ENCODE data around the gene ANXA5. TPM values are rescaled to one million over a fixed set of nuclear protein-coding genes. Genes with fewer than 3 reads are reported as not detected.

The ANXA5 gene
- total RNA-seq, 4 donors from 2014 or later, result 255 to 353 (median 316) TPM

DNA sequence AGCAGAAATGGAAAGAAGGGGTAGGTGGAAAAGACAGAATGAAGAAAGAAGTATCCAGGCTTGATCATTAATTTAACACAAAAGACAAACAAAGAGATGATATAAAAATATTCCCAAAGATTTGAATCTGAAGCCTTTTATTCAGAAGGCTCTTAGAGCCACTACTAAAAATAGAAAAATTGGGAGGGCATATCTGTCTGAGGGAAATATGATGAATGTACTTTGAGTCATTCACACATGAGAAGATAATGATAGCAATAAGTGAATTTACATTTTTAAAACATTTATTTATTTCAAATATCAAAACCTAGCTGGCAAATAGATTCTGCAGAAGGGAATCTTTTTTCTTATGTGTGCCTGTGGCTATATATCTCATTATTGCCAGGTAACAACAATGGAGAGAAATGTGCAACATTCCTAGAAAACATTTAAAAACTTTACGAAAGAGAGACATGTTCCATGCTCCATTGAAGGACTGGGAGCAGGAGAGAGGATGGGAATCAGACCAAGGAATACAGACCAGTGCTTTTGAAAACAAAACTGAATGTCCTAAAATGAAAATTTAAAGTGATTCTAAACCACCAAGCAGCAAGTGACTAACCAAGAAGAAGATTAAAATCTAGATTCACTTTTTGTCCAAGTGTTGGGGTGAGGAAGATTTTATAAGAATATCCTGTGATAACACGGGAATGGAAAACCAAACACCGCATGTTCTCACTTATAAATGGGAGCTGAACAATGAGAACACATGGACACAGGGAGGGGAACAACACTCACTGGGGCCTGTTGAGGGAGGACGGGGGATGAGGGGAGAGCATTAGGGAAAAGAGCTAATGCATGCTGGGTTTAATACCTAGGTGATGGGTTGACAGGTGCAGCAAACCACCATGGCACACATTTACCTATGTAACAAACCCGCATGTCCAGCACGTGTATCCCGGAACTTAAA, 41.2 kb downstream of the ANXA5 start:
- Histone ChIP-seq H3K4me1 (no peaks in the 10 kb centered on the region), H3K27ac (no peak overlapping the region), H3K4me3 (no peak overlapping the region), H3K9me3 (no peaks in the 10 kb centered on the region), H3K36me3 (no peaks in the 10 kb centered on the region), H3K27me3 (no peaks in the 10 kb centered on the region)
- DNase-seq, result no peak
- intact Hi-C loops (cut with DNase I; ENCODE audit: low total_unique reads), result no loop called here
- TF ChIP-seq CTCF (IDR thresholded peaks at IDR 0.05) (no peak), POLR2A (IDR thresholded peaks at IDR 0.05) (no peak)

DNA sequence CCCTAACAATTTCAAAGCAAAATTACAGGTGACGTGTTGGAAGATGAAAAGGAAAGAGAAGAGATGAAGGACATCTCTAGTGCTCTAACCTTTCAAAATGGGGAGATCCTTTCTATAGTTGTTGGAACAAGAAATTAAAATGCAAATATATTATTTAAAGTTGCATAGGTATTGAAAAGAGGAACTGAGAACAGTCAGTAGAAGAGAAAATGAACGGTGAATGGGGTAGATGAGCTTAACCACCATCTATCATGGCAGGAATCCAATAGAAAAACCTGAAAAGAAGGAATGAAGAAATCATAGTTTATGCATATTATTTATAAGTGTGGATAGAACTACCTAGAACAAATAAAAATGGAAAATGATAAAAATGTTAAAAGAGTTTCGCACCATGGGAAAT, 42.0 kb downstream of the ANXA5 start:
- Histone ChIP-seq H3K4me1 (no peaks in the 10 kb centered on the region), H3K36me3 (no peaks in the 10 kb centered on the region), H3K27ac (no peak overlapping the region), H3K9me3 (no peaks in the 10 kb centered on the region), H3K4me3 (no peak overlapping the region), H3K27me3 (no peaks in the 10 kb centered on the region)
- TF ChIP-seq POLR2A (IDR thresholded peaks at IDR 0.05) (no peak), CTCF (IDR thresholded peaks at IDR 0.05) (no peak)
- DNase-seq, result no peak
- intact Hi-C loops (cut with DNase I; ENCODE audit: low total_unique reads), result no loop called here

DNA sequence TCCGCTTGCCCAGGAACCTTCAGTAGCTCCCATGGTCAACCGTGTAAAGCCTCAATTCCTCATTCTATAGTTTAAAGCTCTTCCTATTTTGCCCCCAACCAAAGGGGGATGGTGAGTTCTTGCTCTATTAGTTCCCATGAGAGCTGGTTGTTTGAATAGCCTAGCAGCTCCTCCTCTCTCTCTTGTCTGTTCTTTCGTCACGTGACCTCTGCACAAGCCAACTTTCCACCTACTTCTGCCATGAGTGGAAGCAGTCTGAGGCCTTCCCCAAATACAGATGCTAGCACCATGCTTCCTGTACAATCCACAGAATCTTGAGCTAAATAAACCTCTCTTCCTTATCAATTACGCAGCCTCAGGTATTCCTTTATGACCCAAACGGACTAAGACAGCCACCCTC, 42.8 kb downstream of the ANXA5 start:
- no peak overlapping the region for H3K4me3 ChIP-seq
- H3K9me3 ChIP-seq, result no peaks in the 10 kb centered on the region
- TF ChIP-seq POLR2A (IDR thresholded peaks at IDR 0.05), result no peak
- TF ChIP-seq CTCF (IDR thresholded peaks at IDR 0.05), result no peak
- no peaks in the 10 kb centered on the region for H3K27me3 ChIP-seq
- no peak overlapping the region for H3K27ac ChIP-seq
- intact Hi-C loops (cut with DNase I; ENCODE audit: low total_unique reads), result no loop called here
- no peaks in the 10 kb centered on the region for H3K4me1 ChIP-seq
- no peak for DNase-seq
- H3K36me3 ChIP-seq, result no peaks in the 10 kb centered on the region

GRCh38 chr4:121653214-121653613, 43.6 kb downstream of the ANXA5 start:
- Histone ChIP-seq H3K4me3 (no peak overlapping the region), H3K4me1 (no peaks in the 10 kb centered on the region), H3K36me3 (no peaks in the 10 kb centered on the region), H3K27me3 (no peaks in the 10 kb centered on the region), H3K9me3 (no peaks in the 10 kb centered on the region), H3K27ac (no peak overlapping the region)
- no peak for TF ChIP-seq CTCF (IDR thresholded peaks at IDR 0.05)
- TF ChIP-seq POLR2A (IDR thresholded peaks at IDR 0.05), result no peak
- intact Hi-C loops (cut with DNase I; ENCODE audit: low total_unique reads), result no loop called here
- DNase-seq, result no peak

DNA sequence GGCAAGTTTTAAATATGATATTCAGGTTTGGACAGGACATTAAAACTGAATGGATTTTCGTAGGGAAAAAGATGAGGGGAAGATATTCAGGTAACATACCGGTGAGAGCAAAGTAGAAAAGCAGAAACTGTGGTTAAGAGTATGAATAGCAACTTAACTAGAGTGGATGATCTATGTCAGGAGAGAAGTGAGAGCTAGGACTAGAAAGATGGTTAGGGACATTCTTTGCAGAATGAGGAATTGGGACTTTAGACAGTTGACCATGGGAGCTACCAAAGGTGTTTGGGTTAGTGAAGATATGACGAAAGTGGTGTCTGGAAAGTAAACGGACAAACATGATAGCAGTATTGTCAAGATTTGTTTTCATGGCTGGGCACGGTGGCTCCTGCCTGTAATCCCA, 45.2 kb downstream of the ANXA5 start:
- Histone ChIP-seq H3K27me3 (no peaks in the 10 kb centered on the region), H3K27ac (no peak overlapping the region), H3K4me1 (no peaks in the 10 kb centered on the region), H3K36me3 (no peaks in the 10 kb centered on the region), H3K9me3 (no peaks in the 10 kb centered on the region), H3K4me3 (no peak overlapping the region)
- DNase-seq, result no peak
- TF ChIP-seq CTCF (IDR thresholded peaks at IDR 0.05) (no peak), POLR2A (IDR thresholded peaks at IDR 0.05) (no peak)
- intact Hi-C loops (cut with DNase I; ENCODE audit: low total_unique reads), result no loop called here
